Keratinocyte (primary cell): Measurements from ENCODE around the gene NFATC2. TPM values are rescaled to one million over a fixed set of nuclear protein-coding genes. Genes with fewer than 3 reads are reported as not detected.

Source experiments
- DNase-seq: peaks from one replicate; pipeline ENCODE4 v3.0.0-alpha.2; 2011; ENCODE audit warnings: low read depth, missing footprints, low spot score
- FAIRE-seq: peaks from 2 replicates; lab custom pipeline; 2011; peaks lifted over from hg19 to GRCh38; lab: Jason Lieb, UNC
- H2AFZ ChIP-seq: 2 replicates; pipeline ENCODE4 v1.6.0; 2012; ENCODE audit warnings: low read length, control low read depth, inconsistent platforms; ENCODE audit not compliant: control insufficient read depth
- H3K27ac ChIP-seq: 2 replicates; pipeline ENCODE4 v1.5.1; 2011; ENCODE audit warnings: low read length; ENCODE audit not compliant: control insufficient read depth, insufficient read depth
- H3K27me3 ChIP-seq: 3 replicates; pipeline ENCODE4 v1.6.0; 2011; ENCODE audit warnings: low read length; ENCODE audit not compliant: control insufficient read depth, insufficient read depth; ENCODE audit errors: extremely low read depth
- H3K36me3 ChIP-seq, 2 experiments: 2 replicates in 1 of 2; 3 replicates in 1 of 2; pipeline ENCODE4 v1.5.1; 2011; ENCODE audit warnings: low read length in 2 of 2, mild to moderate bottlenecking in 1 of 2; ENCODE audit not compliant: control insufficient read depth in 2 of 2, insufficient read depth in 2 of 2; ENCODE audit errors: extremely low read depth in 1 of 2
- H3K4me1 ChIP-seq: 3 replicates; pipeline ENCODE4 v1.5.1; 2011; ENCODE audit warnings: low read length; ENCODE audit not compliant: control insufficient read depth, insufficient read depth; ENCODE audit errors: extremely low read depth
- H3K4me2 ChIP-seq: 3 replicates; pipeline ENCODE4 v1.6.0; 2011; ENCODE audit warnings: low read depth, low read length; ENCODE audit not compliant: control insufficient read depth, insufficient read depth; ENCODE audit errors: extremely low read depth
- H3K4me3 ChIP-seq, 3 experiments: fragments of 200-600 bp in 1 of 3; sonication (generic) in 1 of 3; 2 replicates in 2 of 3; 3 replicates in 1 of 3; pipeline ENCODE4 v1.5.1; 2011 to 2016; ENCODE audit warnings: low read length in 3 of 3, mild to moderate bottlenecking in 3 of 3, control low read depth in 2 of 3, inconsistent platforms in 1 of 3, low read depth in 1 of 3, mixed read lengths in 1 of 3, mixed run types in 1 of 3, moderate library complexity in 1 of 3; ENCODE audit not compliant: control insufficient read depth in 2 of 3, insufficient read depth in 2 of 3; ENCODE audit errors: extremely low read depth in 1 of 3
- H3K79me2 ChIP-seq: 2 replicates; pipeline ENCODE4 v1.6.0; 2012; ENCODE audit warnings: low read length; ENCODE audit not compliant: control insufficient read depth, insufficient read depth
- H3K9ac ChIP-seq: 3 replicates; pipeline ENCODE4 v1.6.0; 2011; ENCODE audit warnings: low read length; ENCODE audit not compliant: control insufficient read depth, insufficient read depth; ENCODE audit errors: extremely low read depth
- H3K9me1 ChIP-seq: 3 replicates; pipeline ENCODE4 v1.6.0; 2011; ENCODE audit warnings: low read length; ENCODE audit not compliant: control insufficient read depth, insufficient read depth; ENCODE audit errors: extremely low read depth
- H3K9me3 ChIP-seq: 2 replicates; pipeline ENCODE4 v1.5.1; 2012; ENCODE audit warnings: low read depth, low read length; ENCODE audit not compliant: control insufficient read depth
- H4K20me1 ChIP-seq: 3 replicates; pipeline ENCODE4 v1.6.0; 2011; ENCODE audit warnings: low read length; ENCODE audit not compliant: control insufficient read depth, insufficient read depth; ENCODE audit errors: extremely low read depth
- CTCF ChIP-seq, 3 experiments: IDR thresholded peaks in 1 of 3; conservative IDR thresholded peaks in 1 of 3; optimal IDR thresholded peaks in 1 of 3; 2 replicates in 2 of 3; 3 replicates in 1 of 3; pipeline versions ENCODE3 to v1.5.1; 2011; ENCODE audit warnings: low read length in 3 of 3, mild to moderate bottlenecking in 3 of 3, moderate library complexity in 2 of 3, control low read depth in 1 of 3, inconsistent platforms in 1 of 3; ENCODE audit not compliant: insufficient read depth in 2 of 3; ENCODE audit errors: extremely low read depth in 1 of 3
- EZH2 ChIP-seq: IDR thresholded peaks from one replicate; pipeline ENCODE4 v1.6.1; 2012; ENCODE audit warnings: inconsistent platforms, mild to moderate bottlenecking, low read length, moderate library complexity
- dilution Hi-C: fragments of 300-500 bp; cut with MboI; formaldehyde crosslinking; loops from one replicate; pipeline ENCODE4 v1.7.0; 2020; ENCODE audit warnings: low sequenced_read_pairs; ENCODE audit not compliant: extremely low pct_ligation_motif_present
- polyA plus RNA-seq, 5 experiments: library from polyadenylated mRNA; depleted of rRNA in 3 of 5; stranded (reverse) in 3 of 5; stranded (forward) in 1 of 5; unstranded in 1 of 5; fragments of >200 nt; gene quantifications; 1 replicate in 1 of 5; 2 replicates in 3 of 5; 3 replicates in 1 of 5; pipeline versions ENCODE4 v1.2.1 to v1.2.3, GENCODE V29; 2011 to 2012; ENCODE audit warnings: missing spikeins in 2 of 5, low read depth in 1 of 5, low replicate concordance in 1 of 5

Gene NFATC2
- polyA plus RNA-seq, 1 donor (not counting 4 experiments of a cell fraction or from before 2014, with no cell fraction given), result 0.05 TPM

GRCh38 chr20:51449498-51450220, 92.9 kb downstream of the NFATC2 start:
- Histone ChIP-seq H3K4me3 (no peak overlapping the region), H3K9me3 (peaks cover 2% of the 10 kb centered on the region), H3K4me2 (no peak overlapping the region), H3K36me3 (no peaks in the 10 kb centered on the region), H3K79me2 (no peaks in the 10 kb centered on the region), H3K27me3 (peaks cover 11% of the 10 kb centered on the region), H4K20me1 (no peaks in the 10 kb centered on the region), H3K4me1 (peaks cover 14% of the 10 kb centered on the region), H3K9me1 (no peaks in the 10 kb centered on the region), H2AFZ (no peak overlapping the region), H3K27ac (no peak overlapping the region), H3K9ac (no peak overlapping the region)
- no peak for DNase-seq
- TF ChIP-seq CTCF (optimal IDR thresholded peaks at IDR 0.05 in 1 of 3, IDR thresholded peaks at IDR 0.05 in 1 of 3, conservative IDR thresholded peaks at IDR 0.05 in 1 of 3; ENCODE audit: extremely low read depth in 1 of 3, insufficient read depth in 2 of 3, low read length in 3 of 3) (no peak), EZH2 (no peak)
- dilution Hi-C loops, result no loop called here
- FAIRE-seq, result no peak

GRCh38 chr20:51447765-51448148, 94.8 kb downstream of the NFATC2 start:
- TF ChIP-seq EZH2, result no peak
- TF ChIP-seq CTCF (optimal IDR thresholded peaks at IDR 0.05 in 1 of 3, IDR thresholded peaks at IDR 0.05 in 1 of 3, conservative IDR thresholded peaks at IDR 0.05 in 1 of 3; ENCODE audit: extremely low read depth in 1 of 3, insufficient read depth in 2 of 3, low read length in 3 of 3), result no peak
- no peak overlapping the region for H3K9ac ChIP-seq
- H3K4me1 ChIP-seq, result peaks cover 14% of the 10 kb centered on the region
- no peak overlapping the region for H3K27ac ChIP-seq
- H3K79me2 ChIP-seq, result no peaks in the 10 kb centered on the region
- no peaks in the 10 kb centered on the region for H4K20me1 ChIP-seq
- H3K27me3 ChIP-seq, result peaks cover 14% of the 10 kb centered on the region
- H3K9me3 ChIP-seq, result no peaks in the 10 kb centered on the region
- dilution Hi-C loops, result no loop called here
- no peak overlapping the region for H3K4me3 ChIP-seq
- H2AFZ ChIP-seq, result no peak overlapping the region
- DNase-seq (no peak), FAIRE-seq (no peak)
- H3K4me2 ChIP-seq, result peak overlapping the region; percentile 49
- no peaks in the 10 kb centered on the region for H3K9me1 ChIP-seq
- H3K36me3 ChIP-seq, result no peaks in the 10 kb centered on the region
